Stomach (tissue), 9 donors: Measurements from ENCODE around the gene SLFN13. TPM values are rescaled to one million over a fixed set of nuclear protein-coding genes. Genes with fewer than 3 reads are reported as not detected.

Experiments used
- DNase-seq, 2 donors: peaks; one replicate each; pipeline versions ENCODE4 v3.0.0 to v3.0.0-alpha.2; 2013 to 2019
- H3K27ac ChIP-seq, 5 donors: fragments of 200-600 bp in 4 of 5; sonication (generic) in 4 of 5; one replicate each; pipeline ENCODE4 v1.5.1; 2013 to 2019; ENCODE audit warnings: mild to moderate bottlenecking in 1 of 5, moderate library complexity in 1 of 5
- H3K27me3 ChIP-seq, 3 donors: fragments of 200-600 bp; sonication (generic); one replicate each; pipeline ENCODE4 v1.5.1; 2017 to 2019; ENCODE audit warnings: mixed run types in 1 of 3
- H3K36me3 ChIP-seq, 4 donors: fragments of 200-600 bp; sonication (generic); 1 replicate in 3 of 4; 2 replicates in 1 of 4; pipeline ENCODE4 v1.5.1; 2016 to 2019
- H3K4me1 ChIP-seq, 4 donors: fragments of 200-600 bp; sonication (generic); one replicate each; pipeline ENCODE4 v1.5.1; 2016 to 2019
- H3K4me3 ChIP-seq, 4 donors: fragments of 200-600 bp; sonication (generic) in 3 of 4; one replicate each; pipeline ENCODE4 v1.5.1; 2016 to 2019; ENCODE audit warnings: mild to moderate bottlenecking in 1 of 4
- H3K9me3 ChIP-seq, 4 donors: fragments of 200-600 bp; sonication (generic); one replicate each; pipeline ENCODE4 v1.5.1; 2016 to 2019
- EP300 ChIP-seq: sonication (generic); formaldehyde crosslinking; IDR thresholded peaks from one replicate; pipeline ENCODE4 v1.6.1; 2017; ENCODE audit warnings: antibody characterized with exemption
- POLR2A ChIP-seq, 4 donors: fragments of 450-650 bp; IDR thresholded peaks; one replicate each; pipeline ENCODE4 v1.6.1; 2016; ENCODE audit warnings: antibody characterized with exemption in 4 of 4, control low read depth in 2 of 4, mild to moderate bottlenecking in 1 of 4, moderate library complexity in 1 of 4
- POLR2AphosphoS5 ChIP-seq, 3 donors: sonication (generic); formaldehyde crosslinking; IDR thresholded peaks; one replicate each; pipeline ENCODE4 v1.6.1; 2016; ENCODE audit warnings: antibody characterized with exemption in 3 of 3
- WGBS, 5 donors: extraction: QIAGEN DNeasy Blood & Tissue Kit in 3 of 5; methylation state at CpG; one replicate each; pipeline versions ENCODE4 v1.1.5 to v1.1.7; 2013 to 2018; 5-methylcytosine and 5-hydroxymethylcytosine counted together
- intact Hi-C: fragments of 100-400 bp; cut with DNase I; formaldehyde crosslinking; loops from one replicate; pipeline ENCODE4 v1.15.1; 2023; ENCODE audit warnings: low total_unique reads
- polyA plus RNA-seq, 3 donors: library from polyadenylated mRNA; stranded (reverse); fragments of 200-250 nt; gene quantifications; one replicate each; pipeline ENCODE4 v1.2.3, GENCODE V29; 2013
- small RNA-seq, 4 donors: library from RNA; depleted of rRNA; stranded (forward); fragments of <200 nt; gene quantifications; one replicate each; pipeline ENCODE3, GENCODE V24; 2016
- total RNA-seq, 5 donors: library from RNA; depleted of rRNA; stranded (reverse); fragments of >200 nt; gene quantifications; one replicate each; pipeline versions ENCODE4 v1.1.0 to v1.2.3, GENCODE V29; 2014 to 2016
- TF ChIP-seq, protein P1 (sequence below), 7 experiments: fragments of 450-650 bp in 4 of 7; fragments of 200-600 bp in 3 of 7; sonication (generic) in 3 of 7; IDR thresholded peaks; one replicate each; pipeline ENCODE4 v1.5.1; 2016 to 2019; ENCODE audit warnings: antibody characterized with exemption in 7 of 7, control low read depth in 2 of 7, mild to moderate bottlenecking in 1 of 7
- donor health status: healthy with polysubstance abuse.
- donor health status: Bipolar disorder and iron deficiency.
- donor health status: healthy.

The SLFN13 gene
- total and polyA plus RNA-seq, 8 donors, result 0.87 to 25.0 (median 2.7) TPM

DNA sequence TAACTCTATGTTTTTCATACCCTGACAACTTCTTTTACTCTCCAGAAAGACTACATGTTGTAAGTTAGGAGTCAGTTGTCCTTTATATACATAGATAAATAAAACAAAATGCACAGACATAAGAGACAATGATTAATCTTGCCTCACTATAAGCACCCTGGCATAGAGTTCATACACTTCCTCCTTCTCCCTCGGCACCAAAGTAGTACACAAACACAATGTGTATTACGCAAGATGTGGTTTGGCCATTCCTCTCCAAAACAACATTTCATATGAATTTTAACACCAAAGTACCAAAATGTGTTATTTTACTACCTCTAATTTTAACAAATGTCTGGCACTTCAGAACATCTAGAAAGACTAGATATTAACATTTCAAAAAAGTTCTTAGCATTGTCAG is 57.9 kb downstream of the SLFN13 start:
- no peak overlapping the region for H3K4me3 ChIP-seq
- 43 to 67% (median 50%) methylated on average over 2 of the region's 2 CpGs for WGBS, 5 donors
- no peak for TF ChIP-seq POLR2A (IDR thresholded peaks at IDR 0.05)
- TF ChIP-seq EP300, result no peak
- no peak for TF ChIP-seq POLR2AphosphoS5 (IDR thresholded peaks at IDR 0.05)
- TF ChIP-seq, protein P1, sequence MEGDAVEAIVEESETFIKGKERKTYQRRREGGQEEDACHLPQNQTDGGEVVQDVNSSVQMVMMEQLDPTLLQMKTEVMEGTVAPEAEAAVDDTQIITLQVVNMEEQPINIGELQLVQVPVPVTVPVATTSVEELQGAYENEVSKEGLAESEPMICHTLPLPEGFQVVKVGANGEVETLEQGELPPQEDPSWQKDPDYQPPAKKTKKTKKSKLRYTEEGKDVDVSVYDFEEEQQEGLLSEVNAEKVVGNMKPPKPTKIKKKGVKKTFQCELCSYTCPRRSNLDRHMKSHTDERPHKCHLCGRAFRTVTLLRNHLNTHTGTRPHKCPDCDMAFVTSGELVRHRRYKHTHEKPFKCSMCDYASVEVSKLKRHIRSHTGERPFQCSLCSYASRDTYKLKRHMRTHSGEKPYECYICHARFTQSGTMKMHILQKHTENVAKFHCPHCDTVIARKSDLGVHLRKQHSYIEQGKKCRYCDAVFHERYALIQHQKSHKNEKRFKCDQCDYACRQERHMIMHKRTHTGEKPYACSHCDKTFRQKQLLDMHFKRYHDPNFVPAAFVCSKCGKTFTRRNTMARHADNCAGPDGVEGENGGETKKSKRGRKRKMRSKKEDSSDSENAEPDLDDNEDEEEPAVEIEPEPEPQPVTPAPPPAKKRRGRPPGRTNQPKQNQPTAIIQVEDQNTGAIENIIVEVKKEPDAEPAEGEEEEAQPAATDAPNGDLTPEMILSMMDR (IDR thresholded peaks at IDR 0.05), result no peak
- H3K9me3 ChIP-seq, result no peaks in the 10 kb centered on the region
- DNase-seq, result no peak
- no peaks in the 10 kb centered on the region for H3K36me3 ChIP-seq
- no peak overlapping the region for H3K27ac ChIP-seq
- intact Hi-C loops, result no loop called here
- peaks cover 0 to 13% (median 0%) of the 10 kb centered on the region in 3 donors for H3K27me3 ChIP-seq
- H3K4me1 ChIP-seq, result no peaks in the 10 kb centered on the region

DNA sequence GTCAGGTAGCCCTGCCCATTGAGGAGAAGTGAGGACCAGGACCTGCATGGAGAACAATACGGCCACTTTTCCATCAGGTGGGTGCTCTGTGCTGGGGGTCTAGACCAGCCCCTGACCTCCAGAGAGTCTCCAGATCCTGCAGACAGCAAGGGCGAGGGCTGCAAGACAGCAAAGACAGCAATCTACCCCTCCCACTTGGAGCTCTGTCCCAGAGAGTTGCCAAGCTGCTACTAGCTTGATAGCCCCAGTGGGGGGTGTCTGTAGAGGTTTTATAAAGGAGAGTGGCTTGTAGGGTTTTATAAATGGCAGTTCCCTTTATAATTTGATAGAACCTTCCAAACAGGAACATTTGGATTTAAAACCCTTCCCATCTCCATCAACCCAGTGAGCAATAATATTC is 58.4 kb downstream of the SLFN13 start:
- Histone ChIP-seq H3K4me3 (no peak overlapping the region), H3K9me3 (no peaks in the 10 kb centered on the region), H3K4me1 (no peaks in the 10 kb centered on the region), H3K27ac (no peak overlapping the region), H3K27me3 (peaks cover 0 to 13% (median 0%) of the 10 kb centered on the region in 3 donors), H3K36me3 (no peaks in the 10 kb centered on the region)
- intact Hi-C loops, result no loop called here
- no peak for DNase-seq
- TF ChIP-seq POLR2AphosphoS5 (IDR thresholded peaks at IDR 0.05), result no peak
- WGBS, 5 donors, result 50 to 90% (median 71%) methylated on average over 2 of the region's 2 CpGs

DNA sequence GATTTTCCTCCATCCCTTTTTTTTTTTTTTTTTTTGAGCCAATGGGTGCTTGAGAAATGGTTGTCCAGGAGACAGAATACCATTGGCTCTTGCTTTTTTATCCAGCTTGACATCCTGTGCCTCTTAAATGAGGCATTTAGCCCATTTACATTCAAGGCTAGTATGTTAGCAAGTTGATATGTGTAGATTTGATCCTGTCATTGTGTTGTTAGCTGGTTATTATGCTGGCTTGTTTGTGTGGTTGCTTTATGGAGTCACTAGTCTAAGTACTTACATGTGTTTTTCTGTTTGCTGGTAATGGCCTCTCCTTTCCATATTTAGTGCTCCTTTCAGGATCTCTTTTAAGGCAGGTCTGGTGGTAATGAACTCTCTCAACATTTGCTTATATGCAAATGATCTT is 61.1 kb downstream of the SLFN13 start:
- no peak overlapping the region for H3K27ac ChIP-seq
- TF ChIP-seq, protein P1 (IDR thresholded peaks at IDR 0.05), result no peak
- intact Hi-C loops, result no loop called here

More for the DNA sequence above, 61.1 kb downstream of the SLFN13 start:
- no peaks in the 10 kb centered on the region for H3K36me3 ChIP-seq
- H3K9me3 ChIP-seq, result no peaks in the 10 kb centered on the region
- no peak for DNase-seq
- no peaks in the 10 kb centered on the region for H3K4me1 ChIP-seq
- H3K27me3 ChIP-seq, result peaks cover 0 to 13% (median 0%) of the 10 kb centered on the region in 3 donors
- H3K4me3 ChIP-seq, result no peak overlapping the region

Small RNA genes lying within 50 kb of the gene (small RNA-seq; reads per million reads assigned to genes)
- 0 reads per million in 4 donors for gene AC060766.5

Other genes starting within 250 kb of the SLFN13 start
- gene SLFN5, start 205.7 kb downstream of the SLFN13 start, total RNA-seq, result 10 to 100 TPM in 4 of 5 donors, under 1 TPM in 1; 0.58 to 59.5 (median 20.2) TPM
- gene SLFN5, start 205.7 kb downstream of the SLFN13 start, polyA plus RNA-seq, result 1 to 10 TPM; 3.8 to 5.5 (median 5.2) TPM
- 10 to 100 TPM in 2 of 5 donors, 1 to 10 TPM in 2, under 1 TPM in 1; 0.89 to 38.5 (median 7.2) TPM for gene SLFN11, start 75.1 kb downstream of the SLFN13 start, total RNA-seq
- 1 to 10 TPM; 2.4 to 7.8 (median 4.9) TPM for gene SLFN11, start 75.1 kb downstream of the SLFN13 start, polyA plus RNA-seq
- 100 to 1,000 TPM in 1 of 5 donors, 10 to 100 TPM in 2, 1 to 10 TPM in 2; 1.3 to 182 (median 14.3) TPM for gene SLFN12, start 16.3 kb downstream of the SLFN13 start, total RNA-seq
- 1 to 10 TPM in 2 of 3 donors, under 1 TPM in 1; 0.85 to 3.1 (median 2.9) TPM for gene SLFN12, start 16.3 kb downstream of the SLFN13 start, polyA plus RNA-seq
- gene SLFN12L, start 88.9 kb upstream of the SLFN13 start, total RNA-seq, result 1 to 10 TPM in 4 of 5 donors, under 1 TPM in 1; 0.58 to 7.0 (median 1.8) TPM
- under 1 TPM in 2 of 3 donors, not detected in 1; 0.15 to 0.37 TPM for gene SLFN12L, start 88.9 kb upstream of the SLFN13 start, polyA plus RNA-seq
- gene SLFN14, start 112.1 kb upstream of the SLFN13 start, total RNA-seq, result not detected
- gene SLFN14, start 112.1 kb upstream of the SLFN13 start, polyA plus RNA-seq, result not detected
- 1 to 10 TPM in 3 of 5 donors, under 1 TPM in 1, not detected in 1; 0.58 to 3.2 (median 2.5) TPM for gene PEX12, start 129.8 kb upstream of the SLFN13 start, total RNA-seq
- 1 to 10 TPM in 2 of 3 donors, under 1 TPM in 1; 0.76 to 3.1 (median 1.4) TPM for gene PEX12, start 129.8 kb upstream of the SLFN13 start, polyA plus RNA-seq
- gene AP2B1, start 138.6 kb upstream of the SLFN13 start, total RNA-seq, result 100 to 1,000 TPM in 1 of 5 donors, 10 to 100 TPM in 4; 45.5 to 171 (median 71.0) TPM
- 10 to 100 TPM; 21.6 to 34.1 (median 32.1) TPM for gene AP2B1, start 138.6 kb upstream of the SLFN13 start, polyA plus RNA-seq